ENCODE results near the gene LPIN2. TPM values are rescaled to one million over a fixed set of nuclear protein-coding genes. Genes with fewer than 3 reads are reported as not detected.

LPIN2 gene, protein sequence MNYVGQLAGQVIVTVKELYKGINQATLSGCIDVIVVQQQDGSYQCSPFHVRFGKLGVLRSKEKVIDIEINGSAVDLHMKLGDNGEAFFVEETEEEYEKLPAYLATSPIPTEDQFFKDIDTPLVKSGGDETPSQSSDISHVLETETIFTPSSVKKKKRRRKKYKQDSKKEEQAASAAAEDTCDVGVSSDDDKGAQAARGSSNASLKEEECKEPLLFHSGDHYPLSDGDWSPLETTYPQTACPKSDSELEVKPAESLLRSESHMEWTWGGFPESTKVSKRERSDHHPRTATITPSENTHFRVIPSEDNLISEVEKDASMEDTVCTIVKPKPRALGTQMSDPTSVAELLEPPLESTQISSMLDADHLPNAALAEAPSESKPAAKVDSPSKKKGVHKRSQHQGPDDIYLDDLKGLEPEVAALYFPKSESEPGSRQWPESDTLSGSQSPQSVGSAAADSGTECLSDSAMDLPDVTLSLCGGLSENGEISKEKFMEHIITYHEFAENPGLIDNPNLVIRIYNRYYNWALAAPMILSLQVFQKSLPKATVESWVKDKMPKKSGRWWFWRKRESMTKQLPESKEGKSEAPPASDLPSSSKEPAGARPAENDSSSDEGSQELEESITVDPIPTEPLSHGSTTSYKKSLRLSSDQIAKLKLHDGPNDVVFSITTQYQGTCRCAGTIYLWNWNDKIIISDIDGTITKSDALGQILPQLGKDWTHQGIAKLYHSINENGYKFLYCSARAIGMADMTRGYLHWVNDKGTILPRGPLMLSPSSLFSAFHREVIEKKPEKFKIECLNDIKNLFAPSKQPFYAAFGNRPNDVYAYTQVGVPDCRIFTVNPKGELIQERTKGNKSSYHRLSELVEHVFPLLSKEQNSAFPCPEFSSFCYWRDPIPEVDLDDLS
- 20.7 and 23.9 TPM in 2 replicates for total RNA-seq

GRCh38 chr18:3013024-3013804 lies at the start of gene LPIN2:
LPIN2 (minus strand) TSS chr18:3013144; CDS start chr18:2960840, 52,304 bp downstream.

Other genes starting within 250 kb of the LPIN2 start
- gene EMILIN2, start 166.1 kb downstream of the LPIN2 start, total RNA-seq: 6.2 and 9.4 TPM in 2 replicates
- gene MYOM1, start 206.8 kb upstream of the LPIN2 start, total RNA-seq: 0.05 and 0.07 TPM in 2 replicates
- 1,237 and 1,311 TPM in 2 replicates for gene MYL12A, start 234.7 kb upstream of the LPIN2 start, total RNA-seq
- 648 and 672 TPM in 2 replicates for gene MYL12B, start 249.0 kb upstream of the LPIN2 start, total RNA-seq

Measured in mammary microvascular endothelial cell (primary cell).